H9 (cell line): Measurements from ENCODE around the gene SRP9. TPM values are rescaled to one million over a fixed set of nuclear protein-coding genes. Genes with fewer than 3 reads are reported as not detected.
"Not testable (repeated sequence)": the region's sequence is repeated elsewhere in the genome, so short reads cannot be mapped to it uniquely, and the experiment has no call there.

Experiments
- DNase-seq: peaks from one replicate; pipeline ENCODE4 v3.0.0-alpha.2; 2017
- H2AFZ ChIP-seq: one replicate; pipeline ENCODE4 v1.6.1; 2013; ENCODE audit warnings: mild to moderate bottlenecking, low read length, control low read depth, moderate library complexity
- H2AK5ac ChIP-seq: 2 replicates; pipeline ENCODE4 v1.6.1; 2013; ENCODE audit warnings: low read length, control low read depth, mixed read lengths; ENCODE audit not compliant: insufficient read length
- H2BK120ac ChIP-seq: one replicate; pipeline ENCODE4 v1.6.1; 2013; ENCODE audit warnings: low read depth, mild to moderate bottlenecking, low read length, control low read depth, inconsistent platforms; ENCODE audit not compliant: poor library complexity, severe bottlenecking
- H2BK12ac ChIP-seq: 2 replicates; pipeline ENCODE4 v1.6.1; 2013; ENCODE audit warnings: low read length, control low read depth, mixed read lengths, low read depth; ENCODE audit not compliant: insufficient read length
- H2BK15ac ChIP-seq: 2 replicates; pipeline ENCODE4 v1.6.1; 2013; ENCODE audit warnings: low read depth, low read length, control low read depth
- H2BK20ac ChIP-seq: one replicate; pipeline ENCODE4 v1.6.1; 2013; ENCODE audit warnings: low read depth, mild to moderate bottlenecking, low read length, control low read depth, inconsistent platforms; ENCODE audit not compliant: poor library complexity, severe bottlenecking
- H2BK5ac ChIP-seq: 2 replicates; pipeline ENCODE4 v1.6.1; 2013; ENCODE audit warnings: low read length, control low read depth, mixed read lengths; ENCODE audit not compliant: insufficient read length
- H3K14ac ChIP-seq: 2 replicates; pipeline ENCODE4 v1.6.1; 2013; ENCODE audit warnings: low read length, control low read depth; ENCODE audit not compliant: insufficient read depth
- H3K18ac ChIP-seq: 2 replicates; pipeline ENCODE4 v1.6.1; 2013; ENCODE audit warnings: low read depth, mild to moderate bottlenecking, mixed read lengths, low read length, control low read depth; ENCODE audit not compliant: insufficient read length
- H3K23ac ChIP-seq: 2 replicates; pipeline ENCODE4 v1.6.1; 2013; ENCODE audit warnings: low read length, control low read depth, mixed read lengths, low read depth; ENCODE audit not compliant: insufficient read length
- H3K23me2 ChIP-seq: 2 replicates; pipeline ENCODE4 v1.6.1; 2013; ENCODE audit warnings: low read depth, mild to moderate bottlenecking, mixed read lengths, low read length, control low read depth; ENCODE audit not compliant: insufficient read length, poor library complexity, severe bottlenecking
- H3K27ac ChIP-seq: 2 replicates; pipeline ENCODE4 v1.5.1; 2013; ENCODE audit warnings: low read length, control low read depth, mixed read lengths, low read depth; ENCODE audit not compliant: insufficient read length
- H3K27me3 ChIP-seq: 2 replicates; pipeline ENCODE4 v1.6.1; 2013; ENCODE audit warnings: low read length, control low read depth, inconsistent platforms; ENCODE audit not compliant: insufficient read depth
- H3K4ac ChIP-seq: 2 replicates; pipeline ENCODE4 v1.6.1; 2013; ENCODE audit warnings: low read depth, mild to moderate bottlenecking, control low read depth, inconsistent platforms, low read length, moderate library complexity
- H3K4me1 ChIP-seq: 2 replicates; pipeline ENCODE4 v1.6.1; 2013; ENCODE audit warnings: low read length, control low read depth, inconsistent platforms; ENCODE audit not compliant: insufficient read depth
- H3K4me2 ChIP-seq: 2 replicates; pipeline ENCODE4 v1.6.1; 2013; ENCODE audit warnings: low read length, control low read depth, mixed read lengths; ENCODE audit not compliant: insufficient read length, insufficient read depth
- H3K56ac ChIP-seq: 2 replicates; pipeline ENCODE4 v1.6.1; 2013; ENCODE audit warnings: low read depth, mild to moderate bottlenecking, mixed read lengths, low read length, control low read depth; ENCODE audit not compliant: insufficient read length
- H3K79me1 ChIP-seq: 2 replicates; pipeline ENCODE4 v1.6.1; 2013; ENCODE audit warnings: low read depth, mild to moderate bottlenecking, moderate library complexity, low read length, control low read depth, inconsistent platforms; ENCODE audit not compliant: insufficient read depth, poor library complexity, severe bottlenecking
- H3K79me2 ChIP-seq: 2 replicates; pipeline ENCODE4 v1.6.1; 2013; ENCODE audit warnings: low read length, control low read depth, inconsistent platforms; ENCODE audit not compliant: insufficient read depth
- H3K9ac ChIP-seq: 2 replicates; pipeline ENCODE4 v1.6.1; 2013; ENCODE audit warnings: low read length, control low read depth, mixed read lengths; ENCODE audit not compliant: insufficient read length; ENCODE audit errors: extremely low read depth
- H3K9me3 ChIP-seq: one replicate; pipeline ENCODE4 v1.6.1; 2013; ENCODE audit warnings: low read depth, low read length, inconsistent platforms; ENCODE audit not compliant: control insufficient read depth
- H3T11ph ChIP-seq: one replicate; pipeline ENCODE4 v1.6.1; 2013; ENCODE audit warnings: mild to moderate bottlenecking, low read length, control low read depth, inconsistent platforms
- H4K20me1 ChIP-seq: one replicate; pipeline ENCODE4 v1.6.1; 2013; ENCODE audit not compliant: control insufficient read depth, insufficient read length, insufficient read depth
- H4K5ac ChIP-seq: 2 replicates; pipeline ENCODE4 v1.6.1; 2013; ENCODE audit warnings: low read depth, mild to moderate bottlenecking, mixed read lengths, low read length, control low read depth; ENCODE audit not compliant: insufficient read length
- H4K8ac ChIP-seq: replicated peaks from 2 replicates; pipeline ENCODE4 v1.6.1; 2013; ENCODE audit warnings: low read length, control low read depth, mixed read lengths, low read depth; ENCODE audit not compliant: insufficient read length
- H4K91ac ChIP-seq: 2 replicates; pipeline ENCODE4 v1.6.1; 2013; ENCODE audit warnings: low read depth, mild to moderate bottlenecking, moderate library complexity, mixed read lengths, low read length, control low read depth; ENCODE audit not compliant: insufficient read length
- H3K27ac Mint-ChIP-seq, 3 experiments: 2 replicates in 2 of 3; 3 replicates in 1 of 3; pipeline ENCODE4 v1.8.0; 2020 to 2021; ENCODE audit warnings: mixed read lengths in 3 of 3, mild to moderate bottlenecking in 1 of 3, moderate library complexity in 1 of 3
- H3K27me3 Mint-ChIP-seq: 2 replicates; pipeline ENCODE4 v1.8.0; 2021; ENCODE audit warnings: low read depth, mild to moderate bottlenecking, moderate library complexity, mixed read lengths
- H3K36me3 Mint-ChIP-seq, 3 experiments: 2 replicates in 2 of 3; 3 replicates in 1 of 3; pipeline ENCODE4 v1.8.0; 2020 to 2021; ENCODE audit warnings: low read depth in 3 of 3, mixed read lengths in 3 of 3; ENCODE audit not compliant: insufficient read depth in 1 of 3
- H3K4me1 Mint-ChIP-seq, 2 experiments: 2 replicates each; pipeline ENCODE4 v1.8.0; 2020; ENCODE audit warnings: mixed read lengths in 2 of 2
- H3K4me3 Mint-ChIP-seq, 2 experiments: 2 replicates in 1 of 2; 3 replicates in 1 of 2; pipeline ENCODE4 v1.8.0; 2020 to 2021; ENCODE audit warnings: mild to moderate bottlenecking in 2 of 2, mixed read lengths in 2 of 2, moderate library complexity in 1 of 2
- H3K9me3 Mint-ChIP-seq, 2 experiments: 2 replicates in 1 of 2; 3 replicates in 1 of 2; pipeline ENCODE4 v1.8.0; 2020; ENCODE audit warnings: mild to moderate bottlenecking in 2 of 2, mixed read lengths in 2 of 2, moderate library complexity in 1 of 2
- WGBS: extraction: QIAGEN DNeasy Blood & Tissue Kit; methylation state at CpG from one replicate; pipeline ENCODE4 v1.1.7; 2013; ENCODE audit warnings: missing lambda C conversion rate, low lambda C conversion rate, mixed read lengths; ENCODE audit not compliant: insufficient read length; ENCODE audit errors: extremely low coverage; 5-methylcytosine and 5-hydroxymethylcytosine counted together
- total RNA-seq: library from RNA; stranded (reverse); gene quantifications from 2 replicates; pipeline ENCODE4 v1.2.1, GENCODE V29; 2021
- TF ChIP-seq, protein P1 (sequence below): fragments of 200-600 bp; sonication (generic); conservative IDR thresholded peaks from 3 replicates; pipeline ENCODE4 v1.8.0; 2021; ENCODE audit warnings: antibody characterized with exemption, mild to moderate bottlenecking

Gene SRP9
- total RNA-seq, 1 experiment from 2014 or later = 403 TPM

DNA sequence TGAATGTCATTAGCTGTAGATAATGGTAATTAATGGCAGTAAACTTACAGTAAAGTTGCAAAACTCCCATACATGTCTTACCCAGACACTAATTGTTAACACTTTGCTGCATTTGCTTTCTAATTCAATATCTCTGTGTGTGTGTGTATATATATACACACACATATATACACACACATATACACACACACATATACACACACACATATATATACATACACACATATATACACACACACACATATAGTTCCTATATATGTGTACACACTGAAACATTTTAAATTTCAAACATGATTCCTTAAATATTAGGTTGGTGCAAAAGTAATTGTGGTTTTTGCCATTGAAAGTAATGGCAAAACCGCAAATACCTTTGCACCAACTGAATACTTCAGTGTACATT lies 28.6 kb downstream of the SRP9 start:
- no peaks in the 10 kb centered on the region for H3K4me1 ChIP-seq
- no peak overlapping the region for H3K23ac ChIP-seq
- no peak overlapping the region for H3K18ac ChIP-seq
- H4K8ac ChIP-seq = no peak overlapping the region
- H3K14ac ChIP-seq = no peak overlapping the region
- H2AK5ac ChIP-seq = no peak overlapping the region
- H4K20me1 ChIP-seq = no peaks in the 10 kb centered on the region
- no peaks in the 10 kb centered on the region for H3K9me3 ChIP-seq
- no peaks in the 10 kb centered on the region for H3K27me3 ChIP-seq
- Mint-ChIP-seq H3K27me3 (peaks cover 13% of the 10 kb centered on the region), H3K27ac (no peak overlapping the region), H3K9me3 (no peaks in the 10 kb centered on the region), H3K4me1 (peaks cover 7 to 12% of the 10 kb centered on the region in 2 experiments), H3K4me3 (no peak overlapping the region), H3K36me3 (peaks cover 0 to 2% (median 0%) of the 10 kb centered on the region in 3 experiments; a peak in 2 of 7 replicates)
- no peak overlapping the region for H4K91ac ChIP-seq
- TF ChIP-seq, protein P1, sequence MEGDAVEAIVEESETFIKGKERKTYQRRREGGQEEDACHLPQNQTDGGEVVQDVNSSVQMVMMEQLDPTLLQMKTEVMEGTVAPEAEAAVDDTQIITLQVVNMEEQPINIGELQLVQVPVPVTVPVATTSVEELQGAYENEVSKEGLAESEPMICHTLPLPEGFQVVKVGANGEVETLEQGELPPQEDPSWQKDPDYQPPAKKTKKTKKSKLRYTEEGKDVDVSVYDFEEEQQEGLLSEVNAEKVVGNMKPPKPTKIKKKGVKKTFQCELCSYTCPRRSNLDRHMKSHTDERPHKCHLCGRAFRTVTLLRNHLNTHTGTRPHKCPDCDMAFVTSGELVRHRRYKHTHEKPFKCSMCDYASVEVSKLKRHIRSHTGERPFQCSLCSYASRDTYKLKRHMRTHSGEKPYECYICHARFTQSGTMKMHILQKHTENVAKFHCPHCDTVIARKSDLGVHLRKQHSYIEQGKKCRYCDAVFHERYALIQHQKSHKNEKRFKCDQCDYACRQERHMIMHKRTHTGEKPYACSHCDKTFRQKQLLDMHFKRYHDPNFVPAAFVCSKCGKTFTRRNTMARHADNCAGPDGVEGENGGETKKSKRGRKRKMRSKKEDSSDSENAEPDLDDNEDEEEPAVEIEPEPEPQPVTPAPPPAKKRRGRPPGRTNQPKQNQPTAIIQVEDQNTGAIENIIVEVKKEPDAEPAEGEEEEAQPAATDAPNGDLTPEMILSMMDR = no peak
- no peaks in the 10 kb centered on the region for H3K79me2 ChIP-seq
- H3T11ph ChIP-seq = no peak overlapping the region
- WGBS = no CpG with 5 or more reads among the region's 1 CpG
- DNase-seq = no peak
- no peak overlapping the region for H3K56ac ChIP-seq
- no peak overlapping the region for H3K27ac ChIP-seq
- H3K4me2 ChIP-seq = no peak overlapping the region
- no peak overlapping the region for H3K9ac ChIP-seq
- no peak overlapping the region for H2BK15ac ChIP-seq
- no peaks in the 10 kb centered on the region for H3K23me2 ChIP-seq
- no peak overlapping the region for H2BK5ac ChIP-seq
- no peak overlapping the region for H4K5ac ChIP-seq
- no peak overlapping the region for H2BK20ac ChIP-seq
- no peak overlapping the region for H2BK12ac ChIP-seq
- H3K4ac ChIP-seq = no peak overlapping the region
- no peak overlapping the region for H2BK120ac ChIP-seq
- no peak overlapping the region for H2AFZ ChIP-seq
- no peaks in the 10 kb centered on the region for H3K79me1 ChIP-seq

DNA sequence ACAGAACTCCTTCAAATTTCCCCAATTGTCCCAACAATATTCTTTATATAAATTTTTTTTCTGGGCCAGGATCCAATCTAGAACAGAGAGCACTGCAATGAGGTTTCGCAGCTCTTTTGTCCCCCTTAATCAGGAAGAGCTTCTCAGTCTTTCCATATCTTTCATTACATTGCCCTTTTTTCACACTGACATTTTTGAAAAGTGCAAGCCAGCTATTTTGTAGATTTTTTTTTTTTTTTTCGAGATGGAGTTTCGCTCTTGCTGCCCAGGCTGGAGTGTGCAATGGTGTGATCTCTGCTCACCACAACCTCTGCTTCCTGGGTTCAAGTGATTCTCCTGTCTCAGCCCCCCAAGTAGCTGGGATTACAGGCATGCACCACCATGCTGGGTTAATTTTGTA lies 29.1 kb downstream of the SRP9 start:
- H3K4ac ChIP-seq, H3K9me3 ChIP-seq, H4K8ac ChIP-seq, H3K23me2 ChIP-seq, H3K23ac ChIP-seq, H3K27me3 ChIP-seq, H2AFZ ChIP-seq, H3K27ac ChIP-seq, H2BK12ac ChIP-seq, H4K5ac ChIP-seq, H4K91ac ChIP-seq, H3K9ac ChIP-seq, DNase-seq, H3K56ac ChIP-seq, H3K9me3 Mint-ChIP-seq, H3K36me3 Mint-ChIP-seq, H2BK120ac ChIP-seq, H2BK15ac ChIP-seq, H3K18ac ChIP-seq, H2BK5ac ChIP-seq, H3K27ac Mint-ChIP-seq, H3K14ac ChIP-seq, H3T11ph ChIP-seq, H3K4me2 ChIP-seq, H3K4me3 Mint-ChIP-seq, H2BK20ac ChIP-seq, H3K4me1 ChIP-seq, H3K79me1 ChIP-seq, H4K20me1 ChIP-seq, H3K79me2 ChIP-seq, H2AK5ac ChIP-seq: not testable (repeated sequence)
- no CpG with 5 or more reads among the region's 3 CpGs for WGBS
- Mint-ChIP-seq H3K4me1 (peaks cover 11 to 17% of the 10 kb centered on the region in 2 experiments), H3K27me3 (peaks cover 13% of the 10 kb centered on the region)
